Neural cell (in vitro differentiated cells): ENCODE data around the gene KLKB1.

Experiments used
- CTCF ChIP-seq: fragments of 450-650 bp; IDR thresholded peaks from 2 replicates; pipeline ENCODE4 v1.5.1; 2014; ENCODE audit warnings: antibody characterized with exemption, mild to moderate bottlenecking, moderate library complexity; ENCODE audit not compliant: poor library complexity, severe bottlenecking
- EP300 ChIP-seq: fragments of 450-650 bp; conservative IDR thresholded peaks from 2 replicates; pipeline ENCODE4 v1.6.1; 2014; ENCODE audit warnings: antibody characterized with exemption, mild to moderate bottlenecking, moderate library complexity; ENCODE audit not compliant: poor library complexity, severe bottlenecking
- EZH2 ChIP-seq: fragments of 200-600, 300-800 bp; shearing (Covaris generic), sonication (generic); IDR thresholded peaks from 2 replicates; pipeline ENCODE4 v1.6.1; 2014; ENCODE audit warnings: antibody characterized with exemption, low read length, borderline replicate concordance, mild to moderate bottlenecking; ENCODE audit not compliant: insufficient read depth, poor library complexity, severe bottlenecking
- MXI1 ChIP-seq: fragments of 450-650 bp; conservative IDR thresholded peaks from 2 replicates; pipeline ENCODE4 v1.6.1; 2014; ENCODE audit warnings: antibody characterized with exemption, mild to moderate bottlenecking; ENCODE audit not compliant: poor library complexity, severe bottlenecking
- POLR2AphosphoS5 ChIP-seq: IDR thresholded peaks from 2 replicates; pipeline ENCODE4 v1.6.1; 2012
- RAD21 ChIP-seq: fragments of 450-650 bp; conservative IDR thresholded peaks from 2 replicates; pipeline ENCODE4 v1.6.1; 2014; ENCODE audit warnings: antibody characterized with exemption, mild to moderate bottlenecking, moderate library complexity
- SMC3 ChIP-seq: fragments of 450-650 bp; conservative IDR thresholded peaks from 2 replicates; pipeline ENCODE4 v1.6.1; 2014; ENCODE audit warnings: antibody characterized with exemption, mild to moderate bottlenecking, moderate library complexity; ENCODE audit not compliant: poor library complexity
- TAF1 ChIP-seq: IDR thresholded peaks from 2 replicates; pipeline ENCODE4 v1.6.1; 2012; ENCODE audit warnings: low read depth
- TF ChIP-seq, protein P1 (sequence below): IDR thresholded peaks from 2 replicates; pipeline ENCODE4 v1.6.1; 2012; ENCODE audit warnings: borderline replicate concordance

DNA sequence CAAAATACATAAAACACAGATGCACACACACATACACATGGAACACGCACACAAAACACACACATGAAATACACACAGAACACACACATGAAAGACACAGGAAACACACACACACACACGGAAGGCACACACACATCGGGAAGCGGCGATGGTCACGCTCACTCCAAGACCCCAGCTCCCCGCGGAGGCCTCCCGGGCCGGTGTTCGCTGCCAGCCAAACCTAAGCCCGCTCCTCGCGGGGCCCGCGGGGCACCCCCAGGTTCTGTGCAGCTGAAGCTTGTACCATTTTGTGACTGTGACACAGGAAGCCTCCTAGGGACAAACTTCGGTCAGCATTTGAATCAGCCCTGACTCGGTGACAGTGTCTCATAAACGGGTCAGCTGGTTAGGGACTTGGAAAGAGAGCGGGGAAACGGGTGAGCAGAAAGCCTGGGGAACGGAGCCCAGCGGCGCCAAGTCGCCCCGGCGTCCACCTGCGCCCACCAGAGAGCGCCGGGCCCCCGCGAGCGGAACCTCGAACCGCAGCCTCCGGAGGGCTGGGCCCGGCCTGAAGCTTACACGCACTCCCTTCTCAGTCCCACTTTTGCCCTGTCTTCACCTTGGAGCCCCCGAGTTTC is 70.8 kb downstream of the KLKB1 start:
- TF ChIP-seq CTCF (no peak), POLR2AphosphoS5 (no peak), EP300 (no peak), RAD21 (no peak), EZH2 (no peak), TAF1 (no peak), SMC3 (no peak), MXI1 (no peak)
- TF ChIP-seq, protein P1, sequence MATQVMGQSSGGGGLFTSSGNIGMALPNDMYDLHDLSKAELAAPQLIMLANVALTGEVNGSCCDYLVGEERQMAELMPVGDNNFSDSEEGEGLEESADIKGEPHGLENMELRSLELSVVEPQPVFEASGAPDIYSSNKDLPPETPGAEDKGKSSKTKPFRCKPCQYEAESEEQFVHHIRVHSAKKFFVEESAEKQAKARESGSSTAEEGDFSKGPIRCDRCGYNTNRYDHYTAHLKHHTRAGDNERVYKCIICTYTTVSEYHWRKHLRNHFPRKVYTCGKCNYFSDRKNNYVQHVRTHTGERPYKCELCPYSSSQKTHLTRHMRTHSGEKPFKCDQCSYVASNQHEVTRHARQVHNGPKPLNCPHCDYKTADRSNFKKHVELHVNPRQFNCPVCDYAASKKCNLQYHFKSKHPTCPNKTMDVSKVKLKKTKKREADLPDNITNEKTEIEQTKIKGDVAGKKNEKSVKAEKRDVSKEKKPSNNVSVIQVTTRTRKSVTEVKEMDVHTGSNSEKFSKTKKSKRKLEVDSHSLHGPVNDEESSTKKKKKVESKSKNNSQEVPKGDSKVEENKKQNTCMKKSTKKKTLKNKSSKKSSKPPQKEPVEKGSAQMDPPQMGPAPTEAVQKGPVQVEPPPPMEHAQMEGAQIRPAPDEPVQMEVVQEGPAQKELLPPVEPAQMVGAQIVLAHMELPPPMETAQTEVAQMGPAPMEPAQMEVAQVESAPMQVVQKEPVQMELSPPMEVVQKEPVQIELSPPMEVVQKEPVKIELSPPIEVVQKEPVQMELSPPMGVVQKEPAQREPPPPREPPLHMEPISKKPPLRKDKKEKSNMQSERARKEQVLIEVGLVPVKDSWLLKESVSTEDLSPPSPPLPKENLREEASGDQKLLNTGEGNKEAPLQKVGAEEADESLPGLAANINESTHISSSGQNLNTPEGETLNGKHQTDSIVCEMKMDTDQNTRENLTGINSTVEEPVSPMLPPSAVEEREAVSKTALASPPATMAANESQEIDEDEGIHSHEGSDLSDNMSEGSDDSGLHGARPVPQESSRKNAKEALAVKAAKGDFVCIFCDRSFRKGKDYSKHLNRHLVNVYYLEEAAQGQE, result no peak
